Smooth muscle cell (in vitro differentiated cells): Measurements from ENCODE around the gene ZFP92. TPM values are rescaled to one million over a fixed set of nuclear protein-coding genes. Genes with fewer than 3 reads are reported as not detected.
A peak's percentile ranks its signal among the peaks of the same experiment; 100 is the strongest.

Experiments
- DNase-seq: peaks from one replicate; lab custom pipeline; 2025; ENCODE audit not compliant: unreplicated experiment; lab: John Stamatoyannopoulos, UW
- H2AFZ ChIP-seq: fragments of 200-600 bp; sonication (generic); 2 replicates; pipeline ENCODE4 v1.6.0; 2016; ENCODE audit warnings: antibody characterized with exemption, low read depth, mild to moderate bottlenecking
- H3F3A ChIP-seq: fragments of 200-600 bp; sonication (generic); 2 replicates; pipeline ENCODE4 v1.6.0; 2017; ENCODE audit warnings: antibody characterized with exemption, low read depth
- H3K27ac ChIP-seq: fragments of 200-600 bp; sonication (generic); 2 replicates; pipeline ENCODE4 v1.5.1; 2016; ENCODE audit warnings: low read depth, mild to moderate bottlenecking
- H3K27me3 ChIP-seq: fragments of 200-600 bp; sonication (generic); 2 replicates; pipeline ENCODE4 v1.6.1; 2016; ENCODE audit warnings: low read depth, mild to moderate bottlenecking
- H3K36me3 ChIP-seq: fragments of 200-600 bp; sonication (generic); 2 replicates; pipeline ENCODE4 v1.5.1; 2016; ENCODE audit warnings: low read depth
- H3K4me1 ChIP-seq: fragments of 200-600 bp; sonication (generic); 2 replicates; pipeline ENCODE4 v1.5.1; 2016; ENCODE audit warnings: low read depth
- H3K4me2 ChIP-seq: fragments of 200-600 bp; sonication (generic); 2 replicates; pipeline ENCODE4 v1.6.0; 2016; ENCODE audit warnings: mild to moderate bottlenecking
- H3K4me3 ChIP-seq: fragments of 200-600 bp; sonication (generic); 2 replicates; pipeline ENCODE4 v1.5.1; 2016; ENCODE audit warnings: mild to moderate bottlenecking
- H3K79me2 ChIP-seq: fragments of 200-600 bp; sonication (generic); 2 replicates; pipeline ENCODE4 v1.6.0; 2016; ENCODE audit warnings: low read depth, mild to moderate bottlenecking
- H3K9ac ChIP-seq: fragments of 200-600 bp; sonication (generic); 2 replicates; pipeline ENCODE4 v1.6.0; 2016; ENCODE audit warnings: low read depth
- H3K9me3 ChIP-seq: fragments of 200-600 bp; sonication (generic); replicated peaks from 2 replicates; pipeline ENCODE4 v1.5.1; 2016; ENCODE audit warnings: low read depth
- H4K20me1 ChIP-seq: fragments of 200-600 bp; sonication (generic); 2 replicates; pipeline ENCODE4 v1.6.0; 2016; ENCODE audit warnings: low read depth
- CTCF ChIP-seq: fragments of 200-600 bp; sonication (generic); IDR thresholded peaks from 2 replicates; pipeline ENCODE4 v1.5.1; 2017; ENCODE audit warnings: borderline replicate concordance, mild to moderate bottlenecking, antibody characterized with exemption; ENCODE audit not compliant: insufficient read depth, poor library complexity, severe bottlenecking
- WGBS: methylation state at CpG from one replicate; pipeline ENCODE4 v1.1.7; 2016; ENCODE audit warnings: low lambda C conversion rate; 5-methylcytosine and 5-hydroxymethylcytosine counted together
- polyA plus RNA-seq: library from polyadenylated mRNA; unstranded; fragments of >200 nt; fragmentation: Nextera tagmentation; extraction: Ambion mirVana; gene quantifications from 2 replicates; pipeline ENCODE4 v1.2.1, GENCODE V29; 2016
- small RNA-seq: library from RNA; depleted of rRNA; stranded (forward); fragments of <200 nt; gene quantifications from one replicate; pipeline ENCODE3, GENCODE V24; 2014
- total RNA-seq: library from RNA; depleted of rRNA; stranded (reverse); fragments of >200 nt; gene quantifications from 2 replicates; pipeline ENCODE4 v1.2.3, GENCODE V29; 2014

ZFP92 gene
- total and polyA plus RNA-seq, 2 experiments from 2014 or later = 0.73 to 1.3 TPM

- Histone ChIP-seq H3K27ac (no peak overlapping the region), H3K9me3 (no peaks in the 10 kb centered on the region), H3K36me3 (no peaks in the 10 kb centered on the region), H4K20me1 (no peaks in the 10 kb centered on the region), H3K27me3 (no peaks in the 10 kb centered on the region), H3K79me2 (no peaks in the 10 kb centered on the region), H3K4me1 (no peaks in the 10 kb centered on the region), H3F3A (no peaks in the 10 kb centered on the region), H3K4me2 (no peak overlapping the region), H3K4me3 (no peak overlapping the region), H2AFZ (no peak overlapping the region), H3K9ac (no peak overlapping the region)
- peak; percentile 46 for TF ChIP-seq CTCF
- no peak for DNase-seq
- 59% methylated on average over 7 of the region's 7 CpGs for WGBS
Measured at GRCh38 chrX:153460826-153461225, 49.6 kb downstream of the ZFP92 start.

Small RNA genes within 50 kb of the gene (small RNA-seq; reads per million reads assigned to genes)
- gene RN7SL667P = not detected

Other genes starting within 250 kb of the ZFP92 start
- gene MAGEA1, start 232.2 kb upstream of the ZFP92 start, total RNA-seq = not detected in 2 replicates
- not detected in 2 replicates for gene MAGEA1, start 232.2 kb upstream of the ZFP92 start, polyA plus RNA-seq
- gene PNMA6F, start 89.7 kb upstream of the ZFP92 start, total RNA-seq = not detected in 2 replicates
- not detected in 2 replicates for gene PNMA6F, start 89.7 kb upstream of the ZFP92 start, polyA plus RNA-seq
- gene ZNF275, start 77.3 kb upstream of the ZFP92 start, total RNA-seq = 17.8 and 23.7 TPM in 2 replicates
- 6.6 and 9.7 TPM in 2 replicates for gene ZNF275, start 77.3 kb upstream of the ZFP92 start, polyA plus RNA-seq
- gene PNMA6E, start 10.1 kb upstream of the ZFP92 start, total RNA-seq = not detected in 2 replicates
- not detected in 2 replicates for gene PNMA6E, start 10.1 kb upstream of the ZFP92 start, polyA plus RNA-seq
- gene TREX2, start 34.6 kb downstream of the ZFP92 start, total RNA-seq = 1.3 and 4.0 TPM in 2 replicates
- gene TREX2, start 34.6 kb downstream of the ZFP92 start, polyA plus RNA-seq = 0.41 and 2.5 TPM in 2 replicates
- gene HAUS7, start 59.1 kb downstream of the ZFP92 start, total RNA-seq = 8.9 and 18.5 TPM in 2 replicates
- gene HAUS7, start 59.1 kb downstream of the ZFP92 start, polyA plus RNA-seq = 26.1 and 27.4 TPM in 2 replicates
- gene BGN, start 83.5 kb downstream of the ZFP92 start, total RNA-seq = 262 and 298 TPM in 2 replicates
- gene BGN, start 83.5 kb downstream of the ZFP92 start, polyA plus RNA-seq = 387 and 621 TPM in 2 replicates
- gene ATP2B3, start 106.2 kb downstream of the ZFP92 start, total RNA-seq = 0.22 TPM in 2 replicates
- 0.05 and 0.31 TPM in 2 replicates for gene ATP2B3, start 106.2 kb downstream of the ZFP92 start, polyA plus RNA-seq
- gene CCNQ, start 187.7 kb downstream of the ZFP92 start, total RNA-seq = 9.4 and 17.9 TPM in 2 replicates
- 23.0 and 27.3 TPM in 2 replicates for gene CCNQ, start 187.7 kb downstream of the ZFP92 start, polyA plus RNA-seq
- 3.0 and 4.7 TPM in 2 replicates for gene DUSP9, start 235.7 kb downstream of the ZFP92 start, total RNA-seq
- gene DUSP9, start 235.7 kb downstream of the ZFP92 start, polyA plus RNA-seq = 7.2 and 11.3 TPM in 2 replicates